ENCODE results near the gene HSPB6.
"Not testable (repeated sequence)": the region's sequence is repeated elsewhere in the genome, so short reads cannot be mapped to it uniquely, and the experiment has no call there.

HSPB6 gene

GRCh38 chr19:35785339-35785627, 28.5 kb upstream of the HSPB6 start:
- no peak for DNase-seq

DNA sequence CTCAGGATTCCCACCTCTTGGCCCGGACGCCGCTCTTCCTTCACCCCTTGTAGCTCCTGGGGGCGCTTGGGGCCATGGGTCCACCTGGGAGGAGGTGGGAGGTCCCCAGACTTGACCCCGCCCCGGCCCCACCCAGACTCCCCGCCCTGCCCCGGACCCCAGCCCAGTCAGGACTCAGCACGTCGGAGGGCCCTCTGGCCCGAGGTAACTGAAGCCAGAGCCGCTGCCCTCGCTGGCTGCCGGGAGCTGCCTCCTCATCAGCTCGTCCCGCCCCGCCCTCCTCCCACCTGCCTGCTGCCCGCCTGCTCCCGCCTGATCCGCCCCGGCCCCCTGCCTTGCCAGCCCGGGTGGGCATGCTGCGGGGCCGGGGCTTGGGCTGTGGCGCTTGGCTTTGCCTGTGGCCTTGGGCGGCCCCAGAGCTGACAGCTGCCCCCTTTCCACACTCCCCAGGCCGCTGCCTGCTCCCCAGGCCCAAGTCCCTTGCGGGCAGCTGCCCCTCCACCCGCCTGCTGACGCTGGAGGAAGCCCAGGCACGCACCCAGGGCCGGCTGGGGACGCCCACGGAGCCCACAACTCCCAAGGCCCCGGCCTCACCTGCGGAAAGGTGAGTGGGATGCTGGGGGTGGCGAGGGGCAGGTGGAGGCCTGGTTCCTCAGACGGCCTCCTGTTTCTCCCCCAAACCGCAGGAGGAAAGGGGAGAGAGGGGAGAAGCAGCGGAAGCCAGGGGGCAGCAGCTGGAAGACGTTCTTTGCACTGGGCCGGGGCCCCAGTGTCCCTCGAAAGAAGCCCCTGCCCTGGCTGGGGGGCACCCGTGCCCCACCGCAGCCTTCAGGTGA, 27.9 kb upstream of the HSPB6 start:
- DNase-seq: no peak

- no peak for DNase-seq
These were observed 26.9 kb upstream of the HSPB6 start for GRCh38 chr19:35783469-35784434.

DNA sequence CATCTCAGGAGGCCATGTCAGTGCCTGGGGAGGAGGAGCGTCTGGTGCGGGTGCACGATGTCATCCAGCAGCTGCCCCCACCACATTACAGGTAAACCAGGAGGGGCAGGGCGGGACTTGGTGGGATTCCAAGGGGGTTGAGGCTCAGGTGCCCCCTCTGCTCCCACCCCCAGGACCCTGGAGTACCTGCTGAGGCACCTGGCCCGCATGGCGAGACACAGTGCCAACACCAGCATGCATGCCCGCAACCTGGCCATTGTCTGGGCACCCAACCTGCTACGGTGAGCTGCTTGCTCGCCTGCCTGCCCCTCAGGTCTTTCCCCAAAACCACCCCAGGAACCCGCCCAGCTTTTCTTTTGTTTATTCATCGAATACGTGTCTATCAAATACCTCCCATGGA, 25.8 kb upstream of the HSPB6 start:
- no peak for DNase-seq

DNA sequence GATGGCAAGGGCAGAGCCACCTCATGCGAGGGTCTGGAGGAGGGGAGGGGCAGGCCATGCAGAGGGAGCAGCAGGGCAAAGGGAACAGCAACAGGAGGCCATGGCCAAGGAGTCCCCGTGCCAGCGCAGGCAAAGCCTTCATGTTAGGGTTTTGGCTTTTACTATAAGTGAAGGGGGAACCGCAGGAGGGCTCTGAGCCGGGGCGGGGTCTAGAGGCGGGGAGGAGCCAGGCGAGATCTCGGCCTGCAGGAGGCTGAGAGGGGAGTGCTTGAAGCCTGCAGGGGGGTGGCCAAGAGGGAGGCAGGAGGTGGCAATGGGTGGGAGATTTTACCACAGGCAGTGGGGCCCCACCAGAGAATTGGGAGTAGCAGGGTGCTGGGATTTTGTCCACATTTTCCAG, 24.8 kb upstream of the HSPB6 start:
- no peak for DNase-seq

- no peak for DNase-seq
These were observed 23.9 kb upstream of the HSPB6 start for GRCh38 chr19:35780717-35781116.

GRCh38 chr19:35780058-35780457, 23.2 kb upstream of the HSPB6 start:
- DNase-seq: no peak

GRCh38 chr19:35779033-35779432, 22.2 kb upstream of the HSPB6 start:
- DNase-seq: no peak

DNA sequence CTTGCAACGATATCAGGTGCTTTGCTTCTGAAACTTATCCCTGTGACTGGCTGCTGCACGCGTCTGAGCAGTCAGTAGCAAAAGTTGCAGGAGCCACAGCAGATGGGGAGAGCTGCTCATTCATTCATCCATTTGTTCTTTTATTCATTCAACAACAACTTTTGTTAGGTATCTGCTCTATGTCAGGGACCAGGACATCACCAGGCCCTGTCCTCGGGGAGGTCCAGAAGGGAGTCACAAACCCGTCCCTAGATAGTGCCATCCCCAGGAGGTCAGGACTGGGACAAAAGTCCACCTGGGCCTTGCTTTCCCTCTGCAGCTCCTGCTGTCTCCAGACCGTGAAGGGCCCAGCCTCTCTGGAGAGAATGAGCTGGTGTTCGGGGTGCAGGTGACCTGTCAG, 21.1 kb upstream of the HSPB6 start:
- no peak for DNase-seq

DNA sequence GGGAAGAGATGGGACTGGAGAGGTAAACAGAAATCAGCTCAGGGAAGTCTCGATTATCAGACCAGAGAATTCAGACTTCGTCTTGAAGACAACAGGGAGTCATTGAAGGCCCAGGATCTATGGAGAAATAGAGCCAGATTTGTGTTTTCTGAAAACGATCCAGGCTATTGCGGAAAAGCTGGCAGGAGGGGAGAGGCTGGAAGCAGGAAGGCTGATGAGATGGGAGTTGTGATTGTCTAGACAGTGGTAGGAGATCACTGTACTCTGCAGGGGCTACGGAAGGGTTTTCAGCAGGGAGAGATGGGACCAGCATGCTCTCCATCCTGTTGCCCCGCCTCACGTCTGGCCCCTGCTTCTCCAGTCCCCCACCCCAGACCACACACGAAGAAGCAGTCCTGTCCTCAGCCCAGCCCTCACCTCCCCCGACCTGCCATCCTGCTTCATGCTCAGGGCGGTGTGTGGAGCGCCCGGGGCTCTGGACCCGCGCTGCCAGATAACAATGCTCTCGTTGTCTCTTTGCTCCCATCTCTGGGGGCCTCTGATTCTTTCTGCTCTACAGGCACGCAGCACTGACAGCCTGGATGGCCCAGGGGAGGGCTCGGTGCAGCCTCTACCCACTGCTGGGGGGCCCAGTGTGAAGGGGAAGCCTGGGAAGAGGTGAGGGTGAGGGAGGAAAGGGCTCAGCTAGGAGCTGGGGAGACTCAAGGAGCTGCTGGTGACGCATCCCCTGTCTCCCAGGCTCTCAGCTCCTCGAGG, 20.4 kb upstream of the HSPB6 start:
- no peak for DNase-seq

GRCh38 chr19:35776102-35776788, 19.4 kb upstream of the HSPB6 start:
- DNase-seq: no peak

- DNase-seq: peak; percentile 98 to 100
These were observed 18.7 kb upstream of the HSPB6 start, which contains the start of gene ARHGAP33 for GRCh38 chr19:35775298-35776101. TSS of gene ARHGAP33 (plus strand) at chr19:35775564. CDS start at chr19:35775659, 95 bp downstream.

- DNase-seq: no peak
These were observed 18.1 kb upstream of the HSPB6 start for GRCh38 chr19:35775046-35775297.

DNA sequence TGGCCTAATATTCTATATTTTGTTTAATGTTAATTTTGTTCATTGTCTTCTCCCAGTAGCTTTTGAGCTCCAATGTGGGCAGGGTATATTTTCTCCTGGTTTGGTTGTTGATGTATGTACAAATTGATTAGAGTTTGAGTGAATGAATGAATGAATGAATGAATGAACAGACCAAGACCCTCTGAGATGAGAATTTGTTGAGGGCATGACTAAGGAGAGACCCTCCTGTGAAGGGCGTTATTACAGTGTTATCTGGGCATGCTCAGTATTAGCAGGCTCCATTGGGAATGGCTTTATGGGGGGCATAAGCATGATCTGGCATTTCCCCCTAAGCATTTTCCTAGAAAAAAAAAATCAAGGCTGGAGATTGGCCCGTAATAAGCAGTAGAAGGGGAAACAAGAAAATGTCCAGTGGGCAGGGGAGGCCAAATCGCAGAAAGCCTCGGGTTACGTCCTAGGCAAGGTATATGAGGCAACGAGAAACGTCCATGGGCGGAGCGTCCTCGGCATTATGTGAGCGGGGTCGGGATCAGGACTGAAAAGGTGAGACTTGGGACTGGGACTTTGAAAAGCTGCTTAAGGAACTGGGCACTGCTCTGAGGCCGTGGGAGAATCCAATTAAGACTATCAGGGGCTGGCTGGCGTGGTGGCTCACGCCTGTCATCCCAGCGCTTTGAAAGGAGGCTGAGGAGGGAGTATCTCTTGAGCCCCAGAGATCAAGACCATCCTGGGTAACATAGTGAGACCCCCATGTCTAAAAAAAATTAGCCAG, 17.6 kb upstream of the HSPB6 start:
- DNase-seq: no peak

DNA sequence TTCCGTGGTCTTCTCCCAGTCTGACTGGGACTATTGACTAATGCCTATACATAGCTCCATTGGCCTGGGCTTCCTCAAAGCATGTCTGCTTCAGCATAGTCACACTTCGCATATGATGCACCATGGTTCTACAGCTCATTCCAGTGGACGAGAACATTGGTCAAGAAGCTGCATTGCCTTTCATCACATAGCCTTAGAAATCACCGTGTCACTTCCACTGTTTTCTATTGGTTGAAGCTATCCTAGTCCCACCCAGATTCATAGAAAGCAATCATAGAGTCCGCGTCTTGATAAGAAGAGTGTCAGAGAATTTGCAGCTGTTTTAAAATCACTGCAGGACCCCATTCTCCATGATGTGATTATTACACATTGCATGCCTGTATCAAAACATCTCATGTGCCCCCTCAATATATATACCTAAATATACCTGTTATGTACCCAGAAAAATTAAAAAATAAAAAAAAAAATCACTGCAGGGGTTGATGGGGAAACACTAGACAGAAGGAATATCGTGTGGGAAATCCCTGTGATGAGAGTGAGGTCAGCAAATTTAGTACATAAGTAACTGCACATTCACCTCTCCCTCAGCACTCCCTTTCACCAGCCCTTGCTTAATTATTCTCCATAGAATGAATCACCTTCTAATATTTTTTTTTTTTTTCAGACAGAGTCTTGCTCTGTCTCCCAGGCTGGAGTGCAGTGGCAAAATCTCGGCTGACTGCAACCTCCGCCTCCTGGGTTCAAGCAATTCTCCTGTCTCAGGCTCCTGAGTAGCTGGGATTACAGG, 16.4 kb upstream of the HSPB6 start:
- DNase-seq: peak; percentile 23 to 54

DNA sequence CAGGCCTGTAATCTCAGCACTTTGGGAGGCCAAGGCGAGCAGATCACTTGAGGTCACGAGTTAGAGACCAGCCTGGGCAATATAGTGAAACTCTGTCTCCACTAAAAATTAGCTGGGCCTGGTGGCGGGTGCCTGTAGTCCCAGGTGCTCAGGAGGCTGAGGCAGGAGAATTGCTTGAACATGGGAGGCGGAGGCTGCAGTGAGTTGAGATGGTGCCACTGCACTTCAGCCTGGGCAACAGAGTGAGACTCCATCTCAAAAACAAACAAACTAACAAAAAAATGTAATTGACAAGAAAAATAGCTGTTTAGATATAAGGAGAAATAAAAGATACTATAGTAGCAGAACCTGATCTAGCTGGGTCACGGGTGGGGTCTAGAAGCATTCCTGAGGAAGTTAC, 15.5 kb upstream of the HSPB6 start:
- DNase-seq: not testable (repeated sequence)

DNA sequence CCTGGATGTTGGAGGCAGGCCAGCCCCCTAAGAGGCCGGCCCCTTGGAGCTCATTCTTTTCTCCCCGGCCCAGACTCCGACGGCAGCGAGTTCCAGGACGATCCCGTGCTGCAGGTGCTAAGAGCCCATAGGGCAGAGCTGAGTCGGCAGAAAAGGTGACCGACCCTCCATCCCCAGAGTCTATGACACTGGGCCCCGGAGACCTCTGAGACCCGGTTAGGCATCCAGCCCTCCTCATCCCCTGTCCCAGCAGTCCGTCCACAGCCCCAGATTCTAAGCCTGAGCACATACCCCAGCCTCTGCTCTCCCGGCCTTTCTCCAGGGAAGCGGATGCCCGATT, 11.2 kb upstream of the HSPB6 start:
- DNase-seq: no peak

DNA sequence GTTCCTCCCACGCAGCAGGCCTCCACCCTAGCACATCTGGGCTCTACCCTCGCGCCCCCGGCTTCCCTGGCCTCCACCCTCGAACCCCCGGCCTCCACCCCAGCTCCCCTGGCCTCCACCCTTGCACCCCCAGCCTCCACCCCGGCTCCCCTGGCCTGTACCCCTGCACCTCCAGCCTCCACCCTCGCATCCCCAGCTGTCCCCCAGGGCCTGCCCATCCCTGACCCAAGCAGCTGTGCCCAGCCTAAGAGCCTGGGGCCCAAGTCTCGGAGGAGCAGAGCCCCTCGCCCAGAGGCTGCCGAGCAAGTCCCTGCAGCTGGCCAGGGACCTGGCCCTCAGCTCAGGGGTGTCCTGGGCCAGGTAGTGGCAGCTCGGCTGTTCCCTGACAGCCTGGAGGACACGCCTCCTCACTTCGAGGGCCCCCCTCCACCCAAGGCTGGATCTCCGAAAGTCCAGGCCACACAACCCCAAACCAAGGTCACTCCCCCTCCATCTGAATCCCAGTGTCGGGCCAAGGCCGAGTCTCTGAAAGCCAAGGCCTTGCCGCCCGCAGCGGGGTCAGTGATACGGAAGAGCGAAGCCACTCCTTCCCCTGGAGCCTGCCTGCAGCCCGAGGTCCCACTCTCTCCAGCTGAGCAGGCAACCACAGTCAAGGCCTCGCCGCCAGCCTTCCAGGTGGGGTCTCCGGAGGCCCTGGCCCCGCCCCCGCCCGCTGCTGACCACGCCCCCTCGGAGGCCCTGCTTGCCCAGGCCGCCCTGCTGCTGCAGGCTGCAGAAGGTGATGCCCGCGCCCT, 10.7 kb upstream of the HSPB6 start:
- DNase-seq: no peak

DNA sequence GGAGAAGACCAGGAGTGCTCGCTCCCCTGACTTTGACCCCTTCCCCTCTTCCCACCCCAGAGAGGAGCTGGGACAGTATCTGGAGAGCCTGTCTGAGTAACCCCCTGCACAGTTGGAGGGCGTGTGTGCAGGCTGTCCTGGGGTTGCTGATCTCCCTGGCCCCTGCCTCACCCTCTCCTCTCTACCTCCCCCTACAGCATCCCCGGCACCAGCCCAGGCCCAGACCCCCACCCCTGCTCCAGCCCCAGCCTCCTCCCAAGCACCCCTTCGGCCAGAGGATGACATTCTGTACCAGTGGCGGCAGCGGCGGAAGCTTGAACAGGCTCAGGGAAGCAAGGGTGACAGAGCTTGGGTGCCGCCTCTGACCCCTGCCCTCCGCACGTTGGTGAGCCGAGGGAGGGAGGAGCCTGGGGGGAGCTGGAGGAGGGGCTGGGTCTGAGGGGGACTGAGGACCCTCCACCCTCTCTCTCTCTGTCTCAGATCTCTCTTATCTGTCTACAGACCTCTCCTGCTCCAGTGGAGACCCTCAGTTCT, 9.8 kb upstream of the HSPB6 start:
- DNase-seq: no peak

Data from inflammatory macrophage treated with lipopolysaccharide for 1 hour (primary cell).